ENCODE data around the gene MTF1.

The MTF1 gene

GRCh38 chr1:37866491-37866890 lies 7.1 kb upstream of the MTF1 start:
- no peak for DNase-seq

- no peak for DNase-seq
Observed at GRCh38 chr1:37865348-37866120, 6.1 kb upstream of the MTF1 start.

GRCh38 chr1:37862330-37862729 lies 2.9 kb upstream of the MTF1 start:
- DNase-seq, result no peak

GRCh38 chr1:37861151-37861550 lies 1.8 kb upstream of the MTF1 start:
- no peak for DNase-seq

- no peak for DNase-seq
Observed at GRCh38 chr1:37860346-37860666, 914 bp upstream of the MTF1 start.

GRCh38 chr1:37858931-37859506 lies 373 bp downstream of the MTF1 start:
- DNase-seq, result no peak

GRCh38 chr1:37854406-37854805 lies 5.0 kb downstream of the MTF1 start:
- no peak for DNase-seq

- no peak for DNase-seq
Observed at GRCh38 chr1:37853157-37853556, 6.2 kb downstream of the MTF1 start.

GRCh38 chr1:37851782-37852210 lies 7.6 kb downstream of the MTF1 start:
- no peak for DNase-seq

- DNase-seq, result no peak
Observed at GRCh38 chr1:37851262-37851661, 8.1 kb downstream of the MTF1 start.

GRCh38 chr1:37850352-37850955 lies 8.9 kb downstream of the MTF1 start:
- DNase-seq, result no peak

- DNase-seq, result no peak
Observed at GRCh38 chr1:37849480-37849879, 9.9 kb downstream of the MTF1 start.

GRCh38 chr1:37846647-37847339 lies 12.6 kb downstream of the MTF1 start:
- no peak for DNase-seq

- no peak for DNase-seq
Observed at GRCh38 chr1:37845786-37846185, 13.6 kb downstream of the MTF1 start.

GRCh38 chr1:37845049-37845646 lies 14.2 kb downstream of the MTF1 start:
- no peak for DNase-seq

GRCh38 chr1:37844536-37844935 lies 14.9 kb downstream of the MTF1 start:
- no peak for DNase-seq

GRCh38 chr1:37841652-37842051 lies 17.7 kb downstream of the MTF1 start:
- DNase-seq, result no peak

- no peak for DNase-seq
Observed at GRCh38 chr1:37840711-37841110, 18.7 kb downstream of the MTF1 start.

- no peak for DNase-seq
Observed at GRCh38 chr1:37839676-37840075, 19.7 kb downstream of the MTF1 start.

- DNase-seq, result no peak
Observed at GRCh38 chr1:37836788-37837187, 22.6 kb downstream of the MTF1 start.

- DNase-seq, result no peak
Observed at GRCh38 chr1:37831809-37832208, 27.6 kb downstream of the MTF1 start.

- DNase-seq, result no peak
Observed at GRCh38 chr1:37831109-37831508, 28.3 kb downstream of the MTF1 start.

- no peak for DNase-seq
Observed at GRCh38 chr1:37828410-37829074, 30.9 kb downstream of the MTF1 start.
